Transverse colon (tissue), 4 donors: Measurements from ENCODE around the gene TMC6.

ENCODE experiments used
- CTCF ChIP-seq, 5 experiments: fragments of 200-600 bp in 3 of 5; fragments of 450-650 bp in 2 of 5; sonication (generic) in 3 of 5; IDR thresholded peaks; 1 replicate in 2 of 5; 2 replicates in 3 of 5; pipeline ENCODE4 v1.5.1; 2016 to 2017; ENCODE audit warnings: antibody characterized with exemption in 5 of 5, inconsistent platforms in 3 of 5, mild to moderate bottlenecking in 2 of 5, moderate library complexity in 1 of 5
- EP300 ChIP-seq: sonication (generic); formaldehyde crosslinking; IDR thresholded peaks from one replicate; pipeline ENCODE4 v1.6.1; 2017; ENCODE audit warnings: antibody characterized with exemption, low read depth
- POLR2A ChIP-seq: fragments of 450-650 bp; IDR thresholded peaks from one replicate; pipeline ENCODE4 v1.6.1; 2016; ENCODE audit warnings: antibody characterized with exemption, mild to moderate bottlenecking, moderate library complexity
- POLR2AphosphoS5 ChIP-seq, 3 donors: sonication (generic); formaldehyde crosslinking; IDR thresholded peaks; one replicate each; pipeline ENCODE4 v1.6.1; 2016; ENCODE audit warnings: antibody characterized with exemption in 3 of 3

- TF ChIP-seq POLR2A (peak; percentile 27), POLR2AphosphoS5 (IDR thresholded peaks at IDR 0.05) (peak in 1 of 3 donors; percentile 51), EP300 (no peak), CTCF (IDR thresholded peaks at IDR 0.05) (no peak)
These were observed 2.0 kb upstream of the TMC6 start, which contains the start of gene TMC8 for GRCh38 chr17:78130437-78131101.
